GM18861 (cell line): ENCODE data around the gene THBS3.
"Not testable (repeated sequence)": the region's sequence is repeated elsewhere in the genome, so short reads cannot be mapped to it uniquely, and the experiment has no call there.

Experiments used
- ATAC-seq: cut with Tn5 transposase; IDR thresholded peaks from one replicate; pipeline ENCODE4 v1.9.1; 2021; ENCODE audit not compliant: unreplicated experiment

THBS3 gene

DNA sequence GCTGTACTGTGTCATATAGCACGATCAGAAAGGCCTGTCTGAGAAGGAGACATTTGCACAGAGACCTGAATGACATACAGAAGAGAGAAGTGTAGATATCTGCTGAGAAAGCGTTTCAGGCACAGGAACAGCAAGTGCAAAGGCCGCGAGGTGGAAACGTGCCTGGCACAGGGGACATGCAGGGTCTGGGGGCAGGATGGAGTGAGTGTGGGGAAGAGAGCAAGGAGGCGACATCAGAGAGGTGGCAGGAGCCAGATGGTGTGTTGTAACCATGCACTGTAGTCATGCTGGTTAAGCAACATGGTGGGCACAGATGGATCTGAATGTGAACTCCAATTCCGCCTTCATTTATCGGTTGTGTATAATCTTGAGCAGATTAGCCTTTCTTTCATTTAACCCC, 47.6 kb downstream of the THBS3 start:
- ATAC-seq = no peak

DNA sequence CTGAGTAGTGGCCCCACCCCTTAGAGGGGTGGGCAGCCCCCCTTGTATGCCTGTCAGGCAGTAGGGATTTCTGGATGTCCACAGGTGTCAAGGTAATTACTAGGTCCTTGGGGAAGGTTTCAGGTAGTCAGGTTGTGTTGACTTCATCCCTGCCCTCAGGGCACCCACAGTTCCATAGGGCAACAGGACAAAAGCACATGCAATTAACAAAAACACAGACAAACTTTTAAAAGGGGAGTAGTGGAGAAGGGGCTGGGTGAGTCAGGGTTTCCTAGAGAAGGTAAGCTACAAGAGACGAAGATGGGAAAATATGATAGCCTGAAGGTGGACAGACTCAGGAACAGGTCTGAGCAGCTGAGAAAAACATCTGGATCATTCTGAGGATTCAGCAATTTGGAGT, 48.7 kb downstream of the THBS3 start:
- ATAC-seq = no peak

DNA sequence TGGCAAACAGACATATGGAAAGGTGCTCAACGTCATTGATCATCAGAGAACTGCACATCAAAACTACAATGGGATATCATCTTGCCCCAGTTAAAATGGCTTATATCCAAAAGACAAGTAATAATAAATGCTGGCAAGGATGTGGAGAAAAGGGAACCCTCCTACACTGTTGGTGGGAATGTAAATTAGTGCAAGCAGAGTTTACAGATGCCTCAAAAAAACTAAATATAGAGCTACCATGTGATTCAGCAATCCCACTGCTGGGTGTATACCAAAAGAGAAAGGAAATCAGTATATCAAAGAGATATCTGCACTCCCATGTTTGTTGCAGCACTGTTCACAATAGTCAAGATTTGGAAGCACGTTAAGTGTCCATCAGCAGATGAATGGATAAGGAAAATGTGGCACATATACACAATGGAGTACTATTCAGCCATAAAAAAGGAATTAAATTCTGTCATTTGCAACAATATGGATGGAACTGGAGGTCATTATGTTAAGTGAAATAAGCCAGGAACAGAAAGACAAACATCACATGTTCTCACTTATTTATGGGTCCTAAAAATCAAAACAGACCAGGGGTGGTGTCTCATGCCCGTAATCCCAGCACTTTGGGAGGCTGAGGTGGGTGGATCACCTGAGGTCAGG, 51.6 kb downstream of the THBS3 start:
- ATAC-seq = not testable (repeated sequence)
